ENCODE measurements around the gene PCBP2. TPM values are rescaled to one million over a fixed set of nuclear protein-coding genes. Genes with fewer than 3 reads are reported as not detected.

Gene PCBP2
- total RNA-seq, 1 donor from 2014 or later, result 435 TPM

- H3K27me3 Mint-ChIP-seq (ENCODE audit: insufficient read depth, low read depth), result no peaks in the 10 kb centered on the region
- no peak overlapping the region for H3K27ac Mint-ChIP-seq
- Histone ChIP-seq H3K9me3 (ENCODE audit: low read depth) (no peaks in the 10 kb centered on the region), H4K20me1 (ENCODE audit: low read depth) (no peaks in the 10 kb centered on the region), H3K36me3 (no peaks in the 10 kb centered on the region), H3K4me3 (no peak overlapping the region), H3K79me2 (ENCODE audit: low read depth) (no peaks in the 10 kb centered on the region), H3K9ac (no peak overlapping the region), H3K4me2 (no peak overlapping the region), H3K27me3 (no peaks in the 10 kb centered on the region), H3F3A (ENCODE audit: low read depth) (no peaks in the 10 kb centered on the region), H2AFZ (replicated peaks) (no peak overlapping the region), H3K4me1 (no peaks in the 10 kb centered on the region), H3K27ac (no peak overlapping the region)
- no peaks in the 10 kb centered on the region for H3K9me3 Mint-ChIP-seq
- TF ChIP-seq CTCF (IDR thresholded peaks at IDR 0.05) (no peak), EZH2 (IDR thresholded peaks at IDR 0.05) (no peak), EZH2phosphoT487 (IDR thresholded peaks at IDR 0.05) (no peak)
- DNase-seq (ENCODE audit: low spot score), result no peak
- H3K4me3 Mint-ChIP-seq, result no peak overlapping the region
- no peaks in the 10 kb centered on the region for H3K4me1 Mint-ChIP-seq
- H3K36me3 Mint-ChIP-seq, result peaks cover 8% of the 10 kb centered on the region
Measured at GRCh38 chr12:53515291-53515680, 63.4 kb downstream of the PCBP2 start.

- Histone ChIP-seq H3K4me3 (no peak overlapping the region), H4K20me1 (ENCODE audit: low read depth) (no peaks in the 10 kb centered on the region), H3K4me1 (no peaks in the 10 kb centered on the region), H3K27ac (no peak overlapping the region), H3F3A (ENCODE audit: low read depth) (no peaks in the 10 kb centered on the region), H3K9ac (no peak overlapping the region), H3K9me3 (ENCODE audit: low read depth) (no peaks in the 10 kb centered on the region), H2AFZ (replicated peaks) (no peak overlapping the region), H3K36me3 (no peaks in the 10 kb centered on the region), H3K27me3 (no peaks in the 10 kb centered on the region), H3K79me2 (ENCODE audit: low read depth) (no peaks in the 10 kb centered on the region), H3K4me2 (no peak overlapping the region)
- no peak for TF ChIP-seq EZH2phosphoT487 (IDR thresholded peaks at IDR 0.05)
- no peak for TF ChIP-seq EZH2 (IDR thresholded peaks at IDR 0.05)
- no peak for TF ChIP-seq CTCF (IDR thresholded peaks at IDR 0.05)
- Mint-ChIP-seq H3K4me1 (no peaks in the 10 kb centered on the region), H3K27me3 (ENCODE audit: insufficient read depth, low read depth) (no peaks in the 10 kb centered on the region), H3K4me3 (no peak overlapping the region), H3K9me3 (no peaks in the 10 kb centered on the region), H3K27ac (no peak overlapping the region), H3K36me3 (peaks cover 17% of the 10 kb centered on the region)
- no peak for DNase-seq (ENCODE audit: low spot score)
Measured at GRCh38 chr12:53516758-53517455, 65.0 kb downstream of the PCBP2 start.

- H3K79me2 ChIP-seq (ENCODE audit: low read depth), result no peaks in the 10 kb centered on the region
- Mint-ChIP-seq H3K9me3 (no peaks in the 10 kb centered on the region), H3K27me3 (ENCODE audit: insufficient read depth, low read depth) (no peaks in the 10 kb centered on the region), H3K36me3 (peaks cover 22% of the 10 kb centered on the region), H3K4me3 (no peak overlapping the region), H3K27ac (no peak overlapping the region), H3K4me1 (no peaks in the 10 kb centered on the region)
- H2AFZ ChIP-seq (replicated peaks), result no peak overlapping the region
- no peaks in the 10 kb centered on the region for H3K36me3 ChIP-seq
- no peak overlapping the region for H3K4me2 ChIP-seq
- no peak for DNase-seq (ENCODE audit: low spot score)
- no peak overlapping the region for H3K9ac ChIP-seq
- TF ChIP-seq EZH2phosphoT487 (IDR thresholded peaks at IDR 0.05), result no peak
- no peak for TF ChIP-seq EZH2 (IDR thresholded peaks at IDR 0.05)
- TF ChIP-seq CTCF (IDR thresholded peaks at IDR 0.05), result no peak
- H3K4me3 ChIP-seq, result no peak overlapping the region
- no peaks in the 10 kb centered on the region for H3K27me3 ChIP-seq
- no peaks in the 10 kb centered on the region for H3K9me3 ChIP-seq (ENCODE audit: low read depth)
- no peaks in the 10 kb centered on the region for H4K20me1 ChIP-seq (ENCODE audit: low read depth)
- no peaks in the 10 kb centered on the region for H3K4me1 ChIP-seq
- no peaks in the 10 kb centered on the region for H3F3A ChIP-seq (ENCODE audit: low read depth)
- no peak overlapping the region for H3K27ac ChIP-seq
Measured at GRCh38 chr12:53518381-53518780, 66.5 kb downstream of the PCBP2 start.
